OCI-LY7 (cell line): ENCODE data around the gene KXD1. TPM values are rescaled to one million over a fixed set of nuclear protein-coding genes. Genes with fewer than 3 reads are reported as not detected.

Experiments
- BruUV-seq: library from RNA; stranded (reverse); fragments of 400-500 nt; replicated peaks from 2 replicates; lab custom pipeline; 2021; lab: Mats Ljungman, UMichigan
- CTCF ChIA-PET: fragments of 300-600 bp; sonication (Branson Sonifier 250); formaldehyde crosslinking; loops from one replicate; lab custom pipeline; 2022; ENCODE audit warnings: antibody characterized with exemption; ENCODE audit not compliant: unreplicated experiment; lab: Charles Lee
- POLR2A ChIA-PET: fragments of 300-600 bp; sonication (Branson Sonifier 250); formaldehyde crosslinking; loops from one replicate; lab custom pipeline; 2022; ENCODE audit warnings: antibody characterized with exemption; lab: Charles Lee
- DNase-seq: peaks from one replicate; pipeline ENCODE4 v3.0.0-alpha.2; 2015; ENCODE audit warnings: low spot score
- H2AFZ ChIP-seq: fragments of 200-600 bp; sonication (generic), shearing (Covaris generic); 2 replicates; pipeline ENCODE4 v1.6.1; 2014; ENCODE audit warnings: mild to moderate bottlenecking, antibody characterized with exemption, low read length, moderate library complexity
- H3K27ac ChIP-seq: fragments of 200-600 bp; sonication (generic); 2 replicates; pipeline ENCODE4 v1.5.1; 2014; ENCODE audit warnings: mixed run types, low read depth, mild to moderate bottlenecking, moderate library complexity, low read length, inconsistent platforms; ENCODE audit not compliant: poor library complexity, severe bottlenecking
- H3K36me3 ChIP-seq: fragments of 200-600 bp; sonication (generic); 2 replicates; pipeline ENCODE4 v1.6.1; 2014; ENCODE audit warnings: mild to moderate bottlenecking, antibody characterized with exemption, low read length, moderate library complexity, mixed read lengths; ENCODE audit not compliant: insufficient read depth
- H3K4me1 ChIP-seq: fragments of 200-600 bp; sonication (generic); 2 replicates; pipeline ENCODE4 v1.5.1; 2014; ENCODE audit warnings: mild to moderate bottlenecking, low read length; ENCODE audit not compliant: insufficient read depth, poor library complexity, severe bottlenecking
- H3K4me2 ChIP-seq: fragments of 200-600 bp; sonication (generic); 2 replicates; pipeline ENCODE4 v1.6.1; 2014; ENCODE audit warnings: mild to moderate bottlenecking, low read length
- H3K4me3 ChIP-seq: fragments of 200-600 bp; sonication (generic); 2 replicates; pipeline ENCODE4 v1.5.1; 2014; ENCODE audit warnings: mild to moderate bottlenecking, low read depth, low read length; ENCODE audit not compliant: poor library complexity, severe bottlenecking
- H3K79me2 ChIP-seq: fragments of 200-600 bp; sonication (generic); 2 replicates; pipeline ENCODE4 v1.6.1; 2016; ENCODE audit warnings: low read depth, mild to moderate bottlenecking, low read length, moderate library complexity, mixed read lengths; ENCODE audit not compliant: insufficient read depth
- H3K9me2 ChIP-seq: fragments of 200-600 bp; sonication (generic); 2 replicates; pipeline ENCODE4 v1.6.1; 2016; ENCODE audit warnings: mild to moderate bottlenecking, low read length, mixed read lengths; ENCODE audit not compliant: insufficient read depth
- H3K9me3 ChIP-seq: fragments of 200-600 bp; sonication (generic); 2 replicates; pipeline ENCODE4 v1.6.1; 2014; ENCODE audit warnings: mild to moderate bottlenecking, mixed run types, low read length, mixed read lengths
- H4K20me1 ChIP-seq: fragments of 200-600 bp; sonication (generic); 2 replicates; pipeline ENCODE4 v1.6.1; 2014; ENCODE audit warnings: mild to moderate bottlenecking, antibody characterized with exemption, low read length, moderate library complexity, mixed read lengths; ENCODE audit not compliant: insufficient read depth
- EZH2phosphoT487 ChIP-seq: fragments of 200-600 bp; sonication (generic); IDR thresholded peaks from 2 replicates; pipeline ENCODE4 v1.6.1; 2018; ENCODE audit warnings: low read depth, borderline replicate concordance, mild to moderate bottlenecking, mixed run types, antibody characterized with exemption, low read length, moderate library complexity, mixed read lengths
- intact Hi-C: fragments of 100-400 bp; cut with micrococcal nuclease; formaldehyde crosslinking; loops from one replicate; pipeline ENCODE4 v1.10.0; 2022; ENCODE audit not compliant: unreplicated experiment
- total RNA-seq, 2 experiments: library from RNA; depleted of rRNA in 1 of 2; stranded (reverse); fragments of >200 nt in 1 of 2; shearing (Covaris generic) in 1 of 2; gene quantifications; 2 replicates each; pipeline ENCODE4 v1.2.3, GENCODE V29; 2014 to 2022
- TF ChIP-seq, protein P1 (sequence below): fragments of 200-600 bp; sonication (generic); conservative IDR thresholded peaks from 2 replicates; pipeline ENCODE4 v1.5.1; 2014; ENCODE audit warnings: mild to moderate bottlenecking, antibody characterized with exemption, low read length, moderate library complexity, mixed read lengths

The KXD1 gene
- total RNA-seq, 2 experiments from 2014 or later = 96.7 to 99.8 TPM

DNA sequence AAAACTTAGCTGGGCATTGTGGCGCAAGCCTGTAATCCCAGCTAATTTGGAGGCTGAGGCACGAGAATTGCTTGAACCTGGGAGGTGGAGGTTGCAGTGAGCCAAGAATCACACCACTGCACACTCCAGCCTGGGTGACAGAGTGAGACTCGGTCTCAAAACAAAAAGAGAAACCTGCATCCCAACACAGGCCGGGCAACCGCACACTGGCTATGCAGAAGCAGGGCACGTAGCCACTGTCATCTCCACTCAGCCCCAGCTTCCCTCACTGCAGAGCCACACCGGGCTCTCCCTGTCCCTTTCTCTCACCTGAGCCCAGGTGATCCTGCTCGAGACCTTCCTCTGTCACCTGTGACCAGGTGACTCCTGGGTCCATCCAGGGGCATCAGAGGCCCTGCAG is 47.5 kb upstream of the KXD1 start:
- peaks cover 7% of the 10 kb centered on the region; the same call in 1 of the 2 replicates for H4K20me1 ChIP-seq
- DNase-seq = no peak
- H3K4me2 ChIP-seq = no peak overlapping the region
- H3K36me3 ChIP-seq = no peaks in the 10 kb centered on the region
- H3K27ac ChIP-seq = no peak overlapping the region
- no peak for TF ChIP-seq EZH2phosphoT487
- TF ChIP-seq, protein P1, sequence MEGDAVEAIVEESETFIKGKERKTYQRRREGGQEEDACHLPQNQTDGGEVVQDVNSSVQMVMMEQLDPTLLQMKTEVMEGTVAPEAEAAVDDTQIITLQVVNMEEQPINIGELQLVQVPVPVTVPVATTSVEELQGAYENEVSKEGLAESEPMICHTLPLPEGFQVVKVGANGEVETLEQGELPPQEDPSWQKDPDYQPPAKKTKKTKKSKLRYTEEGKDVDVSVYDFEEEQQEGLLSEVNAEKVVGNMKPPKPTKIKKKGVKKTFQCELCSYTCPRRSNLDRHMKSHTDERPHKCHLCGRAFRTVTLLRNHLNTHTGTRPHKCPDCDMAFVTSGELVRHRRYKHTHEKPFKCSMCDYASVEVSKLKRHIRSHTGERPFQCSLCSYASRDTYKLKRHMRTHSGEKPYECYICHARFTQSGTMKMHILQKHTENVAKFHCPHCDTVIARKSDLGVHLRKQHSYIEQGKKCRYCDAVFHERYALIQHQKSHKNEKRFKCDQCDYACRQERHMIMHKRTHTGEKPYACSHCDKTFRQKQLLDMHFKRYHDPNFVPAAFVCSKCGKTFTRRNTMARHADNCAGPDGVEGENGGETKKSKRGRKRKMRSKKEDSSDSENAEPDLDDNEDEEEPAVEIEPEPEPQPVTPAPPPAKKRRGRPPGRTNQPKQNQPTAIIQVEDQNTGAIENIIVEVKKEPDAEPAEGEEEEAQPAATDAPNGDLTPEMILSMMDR = no peak
- no peaks in the 10 kb centered on the region for H3K4me1 ChIP-seq
- H2AFZ ChIP-seq = no peak overlapping the region
- no peaks in the 10 kb centered on the region for H3K9me3 ChIP-seq
- intact Hi-C loops = no loop called here
- H3K9me2 ChIP-seq = no peaks in the 10 kb centered on the region
- no peak overlapping the region for H3K4me3 ChIP-seq
- BruUV-seq = no TSS peak
- peaks cover 54% of the 10 kb centered on the region for H3K79me2 ChIP-seq
- CTCF ChIA-PET = no interaction called here
- POLR2A ChIA-PET = interaction anchor here (0.6 kb wide), 1 partner anchor 61 kb away, joined by 4 read pairs; no protein-coding TSS in a partner anchor

DNA sequence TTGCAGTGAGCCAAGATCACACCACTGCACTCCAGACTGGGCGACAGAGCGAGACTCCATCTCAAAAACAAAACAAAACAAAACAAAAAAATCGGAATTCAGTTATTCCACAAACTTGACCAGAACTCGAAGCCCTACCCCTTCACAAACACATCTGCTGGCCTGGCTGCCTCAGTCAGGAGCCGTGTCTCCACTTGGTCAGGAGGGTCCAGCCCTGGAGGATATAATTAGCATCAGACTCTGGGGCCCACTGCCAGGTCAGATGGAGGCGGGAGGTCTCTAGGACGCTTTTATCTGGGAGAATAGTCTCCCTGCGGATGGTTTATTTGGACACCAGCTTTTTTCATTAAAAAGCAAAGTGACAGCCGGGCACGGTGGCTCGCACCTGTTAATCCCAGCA is 43.8 kb upstream of the KXD1 start:
- no peak overlapping the region for H3K27ac ChIP-seq
- no peaks in the 10 kb centered on the region for H3K9me3 ChIP-seq
- H3K4me1 ChIP-seq = peaks cover 3% of the 10 kb centered on the region
- no peaks in the 10 kb centered on the region for H3K9me2 ChIP-seq
- no TSS peak for BruUV-seq
- no peak overlapping the region for H2AFZ ChIP-seq
- no peak for DNase-seq
- peaks cover 73% of the 10 kb centered on the region for H3K79me2 ChIP-seq
- no peak overlapping the region for H3K4me3 ChIP-seq
- TF ChIP-seq, protein P1 = no peak
- TF ChIP-seq EZH2phosphoT487 = no peak
- ChIA-PET POLR2A (no interaction called here), CTCF (no interaction called here)
- H4K20me1 ChIP-seq = peaks cover 3% of the 10 kb centered on the region; the same call in 1 of the 2 replicates
- no peak overlapping the region for H3K4me2 ChIP-seq
- intact Hi-C loops = no loop called here
- H3K36me3 ChIP-seq = no peaks in the 10 kb centered on the region

DNA sequence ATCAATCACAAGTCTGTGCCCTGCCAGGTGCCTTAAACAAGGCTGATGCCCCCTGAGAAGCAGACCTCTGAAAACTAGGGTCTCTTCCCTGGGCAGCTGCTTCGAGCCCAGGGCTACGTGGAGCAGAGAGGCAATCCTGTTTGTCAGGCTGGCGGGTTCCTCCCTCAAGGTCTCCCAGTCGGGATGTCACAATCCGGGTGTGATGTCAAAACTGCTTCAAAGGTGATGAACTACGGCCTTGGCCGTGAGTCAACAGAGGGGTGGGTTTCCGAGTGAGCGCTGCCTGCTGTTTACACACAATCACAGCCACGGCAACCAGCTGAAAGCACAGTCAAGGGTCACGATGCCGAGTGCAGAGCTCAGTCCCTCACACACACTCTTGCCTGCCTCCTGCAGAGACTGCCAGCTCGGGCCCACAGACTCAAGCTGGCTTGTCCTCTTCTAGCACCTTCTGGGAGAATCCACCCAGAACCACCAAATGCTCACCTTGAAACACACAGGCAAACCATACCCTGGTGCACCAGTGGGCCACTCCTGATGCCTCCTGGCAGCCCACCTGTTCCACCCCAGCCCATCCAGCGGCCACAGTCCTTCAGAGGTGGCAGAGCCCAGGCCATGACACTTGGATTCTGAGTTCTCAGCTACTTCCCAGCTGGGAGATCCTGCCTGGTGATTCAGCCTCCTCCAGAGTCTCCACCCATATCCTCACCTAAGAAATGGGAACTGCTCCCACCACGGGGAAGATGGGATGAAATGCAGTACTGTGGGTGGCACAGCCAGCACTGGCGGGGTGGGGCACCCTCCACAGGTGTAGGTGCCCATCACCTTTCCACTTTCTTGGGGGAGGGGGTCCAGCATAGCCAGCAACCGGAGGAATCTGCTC is 42.6 kb upstream of the KXD1 start:
- Histone ChIP-seq H3K36me3 (no peaks in the 10 kb centered on the region), H3K4me1 (peaks cover 9% of the 10 kb centered on the region), H3K9me2 (no peaks in the 10 kb centered on the region), H3K4me3 (no peak overlapping the region), H4K20me1 (peaks cover 3% of the 10 kb centered on the region; the same call in 1 of the 2 replicates), H3K4me2 (no peak overlapping the region), H3K79me2 (peaks cover 79% of the 10 kb centered on the region), H3K9me3 (no peaks in the 10 kb centered on the region), H3K27ac (no peak overlapping the region), H2AFZ (no peak overlapping the region)
- no TSS peak for BruUV-seq
- DNase-seq = no peak
- intact Hi-C loops = no loop called here
- TF ChIP-seq, protein P1 = no peak
- no peak for TF ChIP-seq EZH2phosphoT487
- POLR2A ChIA-PET = no interaction called here
- CTCF ChIA-PET = no interaction called here
